RWPE2 (cell line): Measurements from ENCODE around the gene GDF2.

Experiments
- ATAC-seq: fragments of 200-7000 bp; cut with Tn5 transposase; 3 replicates; pipeline ENCODE4 v1.9.1; 2021; ENCODE audit warnings: low read depth
- DNase-seq: peaks from one replicate; pipeline ENCODE4 v3.0.0-alpha.2; 2020; ENCODE audit warnings: low spot score
- H3K27ac ChIP-seq: fragments of 450-650 bp; 2 replicates; pipeline ENCODE4 v1.5.1; 2017; ENCODE audit warnings: mild to moderate bottlenecking; ENCODE audit not compliant: poor library complexity, severe bottlenecking
- H3K27me3 ChIP-seq: fragments of 250-450 bp; sonication (Bioruptor Pico); 2 replicates; pipeline ENCODE4 v1.5.1; 2021; ENCODE audit warnings: mild to moderate bottlenecking, moderate library complexity; ENCODE audit not compliant: insufficient read depth, poor library complexity, severe bottlenecking
- H3K36me3 ChIP-seq: fragments of 250-450 bp; sonication (Bioruptor Pico); 2 replicates; pipeline ENCODE4 v1.5.1; 2020; ENCODE audit warnings: low read depth, mild to moderate bottlenecking, moderate library complexity
- H3K4me1 ChIP-seq: fragments of 250-450 bp; sonication (Bioruptor Pico); 2 replicates; pipeline ENCODE4 v1.5.1; 2021; ENCODE audit warnings: mild to moderate bottlenecking, moderate library complexity; ENCODE audit not compliant: insufficient read depth, poor library complexity, severe bottlenecking
- H3K4me3 ChIP-seq: fragments of 250-450 bp; sonication (Bioruptor Pico); 2 replicates; pipeline ENCODE4 v1.5.1; 2021; ENCODE audit warnings: mild to moderate bottlenecking, moderate library complexity; ENCODE audit not compliant: severe bottlenecking
- H3K9me3 ChIP-seq: fragments of 250-450 bp; sonication (Bioruptor Pico); 2 replicates; pipeline ENCODE4 v1.5.1; 2021; ENCODE audit warnings: mild to moderate bottlenecking, moderate library complexity; ENCODE audit not compliant: severe bottlenecking
- CTCF ChIP-seq: fragments of 450-650 bp; IDR thresholded peaks from one replicate; pipeline ENCODE4 v1.5.1; 2017; ENCODE audit warnings: mild to moderate bottlenecking, moderate library complexity; ENCODE audit not compliant: poor library complexity, severe bottlenecking

GDF2 gene

DNA sequence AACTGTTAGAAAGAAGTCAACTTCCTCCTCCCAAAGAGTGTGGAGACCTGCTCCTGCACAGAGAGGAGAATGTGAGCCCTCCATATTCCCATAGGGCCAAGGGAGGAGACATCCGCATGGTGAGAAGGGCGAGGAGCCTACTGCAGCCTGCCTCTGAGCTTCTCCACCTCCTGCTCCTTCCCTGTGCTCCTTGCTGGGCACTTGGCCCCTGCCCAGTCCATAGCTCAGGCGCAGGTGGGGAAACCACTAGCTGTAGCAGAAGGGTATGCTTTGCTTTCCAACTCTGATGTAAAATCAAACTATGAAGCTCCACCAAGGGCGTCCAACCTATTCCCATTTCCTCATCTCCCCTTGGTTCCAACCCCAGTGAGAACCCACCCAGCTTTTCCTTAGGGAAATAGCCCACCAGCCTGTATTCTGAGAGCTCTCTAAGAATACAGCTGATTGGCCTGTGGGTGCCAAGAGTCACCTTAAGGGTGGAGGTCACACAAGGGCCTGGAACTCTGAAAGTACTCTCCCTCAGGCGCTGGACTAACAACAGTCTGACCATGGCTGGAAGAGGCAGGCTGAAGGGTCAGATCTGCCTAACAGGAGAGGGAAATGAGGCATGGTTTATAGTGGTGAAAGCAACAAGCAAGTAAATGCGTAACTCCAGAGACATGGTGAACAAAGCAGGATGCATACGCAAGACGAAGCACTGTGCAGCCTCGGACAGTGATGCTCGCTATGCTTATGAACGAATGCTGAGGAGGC lies 47.9 kb downstream of the GDF2 start:
- Histone ChIP-seq H3K36me3 (no peaks in the 10 kb centered on the region), H3K4me3 (no peak overlapping the region), H3K9me3 (no peaks in the 10 kb centered on the region), H3K27me3 (no peaks in the 10 kb centered on the region), H3K27ac (no peak overlapping the region), H3K4me1 (no peaks in the 10 kb centered on the region)
- TF ChIP-seq CTCF: no peak
- DNase-seq (peak; percentile 21), ATAC-seq (no peak)

GRCh38 chr10:47370878-47371277 lies 48.6 kb downstream of the GDF2 start:
- Histone ChIP-seq H3K36me3 (no peaks in the 10 kb centered on the region), H3K9me3 (no peaks in the 10 kb centered on the region), H3K4me3 (no peak overlapping the region), H3K27ac (no peak overlapping the region), H3K4me1 (no peaks in the 10 kb centered on the region), H3K27me3 (no peaks in the 10 kb centered on the region)
- no peak for ATAC-seq
- no peak for TF ChIP-seq CTCF
- DNase-seq: peak; percentile 16

DNA sequence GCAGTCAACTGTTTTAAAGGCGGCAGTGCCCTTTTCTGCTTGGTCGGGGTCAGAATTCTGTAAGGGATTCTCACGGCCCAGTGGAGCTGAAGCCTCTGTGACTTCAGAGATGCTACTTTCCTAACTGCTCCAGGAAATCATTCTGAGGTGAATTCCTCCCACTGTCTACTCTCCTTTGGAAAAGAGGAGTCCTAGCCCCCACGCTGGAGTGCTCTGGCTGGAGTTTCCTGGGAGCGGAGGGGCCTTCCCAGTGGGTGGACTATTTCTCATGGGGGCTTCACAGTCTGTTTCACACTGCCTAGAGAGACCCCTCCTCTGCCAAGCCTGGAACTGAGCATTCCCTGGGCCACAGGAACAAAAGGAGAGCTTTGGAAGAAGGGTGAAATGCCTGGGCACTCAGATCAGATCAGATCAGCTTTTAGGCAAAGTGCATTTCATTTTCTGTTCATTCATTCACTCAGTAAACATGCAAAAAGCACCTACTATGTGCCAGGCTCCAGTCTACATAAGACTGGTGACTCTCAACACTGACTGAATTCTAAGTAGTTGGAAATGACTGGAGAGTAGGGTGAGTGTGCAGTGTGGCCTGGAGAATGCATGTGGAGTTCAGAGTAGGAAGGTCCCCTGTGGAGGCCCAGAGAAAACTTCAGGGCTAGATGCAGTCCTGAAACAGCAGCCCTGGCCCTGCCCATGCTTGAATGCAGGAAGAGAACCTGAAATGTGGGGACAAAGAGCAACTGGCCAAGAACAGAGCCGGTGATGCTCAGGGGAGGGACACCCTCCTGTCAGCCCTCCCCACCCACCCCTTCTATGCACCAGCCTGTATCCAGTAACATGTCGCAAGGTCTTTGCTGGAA lies 49.6 kb downstream of the GDF2 start:
- H3K4me1 ChIP-seq: no peaks in the 10 kb centered on the region
- ATAC-seq: no peak
- no peak overlapping the region for H3K27ac ChIP-seq

DNA sequence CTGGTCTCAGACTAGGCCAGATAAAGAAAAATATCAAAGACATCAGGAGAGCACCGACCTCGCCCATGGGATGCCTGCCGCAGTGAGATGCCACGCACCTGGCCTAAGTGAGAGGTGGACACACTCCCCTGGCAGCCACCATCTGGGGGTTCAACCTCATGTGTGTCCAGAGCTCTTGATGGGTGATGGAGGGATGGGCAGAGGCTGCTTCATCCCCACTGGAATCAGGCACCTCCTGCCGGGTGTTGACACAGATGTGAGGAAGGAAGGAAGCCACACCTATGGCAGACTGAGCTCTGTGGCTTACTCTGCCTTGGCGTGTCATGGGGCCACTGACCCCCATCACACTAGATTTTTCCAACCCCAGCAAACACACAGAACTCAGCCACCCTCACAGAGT lies 50.5 kb downstream of the GDF2 start:
- Histone ChIP-seq H3K36me3 (no peaks in the 10 kb centered on the region), H3K9me3 (no peaks in the 10 kb centered on the region), H3K4me1 (no peaks in the 10 kb centered on the region), H3K27ac (no peak overlapping the region), H3K4me3 (no peak overlapping the region), H3K27me3 (no peaks in the 10 kb centered on the region)
- TF ChIP-seq CTCF: no peak
- no peak for DNase-seq
- no peak for ATAC-seq

More for the DNA sequence above, 49.6 kb downstream of the GDF2 start:
- DNase-seq: peak; percentile 23
- TF ChIP-seq CTCF: no peak
- Histone ChIP-seq H3K9me3 (no peaks in the 10 kb centered on the region), H3K4me3 (no peak overlapping the region), H3K27me3 (no peaks in the 10 kb centered on the region), H3K36me3 (no peaks in the 10 kb centered on the region)
